MM.1S (cell line): ENCODE results near the gene TNIK.

Experiments used
- CTCF ChIP-seq: fragments of 300-600 bp; sonication (generic); IDR thresholded peaks from 2 replicates; pipeline ENCODE4 v1.5.1; 2016; ENCODE audit warnings: antibody characterized with exemption, low read length, mixed read lengths
- EZH2 ChIP-seq: fragments of 300-600 bp; sonication (generic); optimal IDR thresholded peaks from 2 replicates; pipeline ENCODE3; 2017; ENCODE audit warnings: low read depth, mild to moderate bottlenecking, antibody characterized with exemption, low read length, mixed read lengths
- EZH2phosphoT487 ChIP-seq: fragments of 300-600 bp; sonication (generic); IDR thresholded peaks from 2 replicates; pipeline ENCODE4 v1.6.1; 2018; ENCODE audit warnings: antibody characterized with exemption, low read length

- no peak for TF ChIP-seq CTCF
- no peak for TF ChIP-seq EZH2
- no peak for TF ChIP-seq EZH2phosphoT487
These were observed 85.9 kb downstream of the TNIK start for GRCh38 chr3:171374260-171374659.
